ENCODE results near the gene ZNF385B.

Gene ZNF385B

GRCh38 chr2:179596018-179596417 lies 265.4 kb downstream of the ZNF385B start:
- DNase-seq (ENCODE audit: extremely low read depth, insufficient read length) = no peak
- no peak for TF ChIP-seq CTCF (IDR thresholded peaks at IDR 0.05; ENCODE audit: insufficient read depth, low read length, poor library complexity, severe bottlenecking)

GRCh38 chr2:179595284-179595683 lies 266.1 kb downstream of the ZNF385B start:
- DNase-seq (ENCODE audit: extremely low read depth, insufficient read length) = no peak
- no peak overlapping the region for H3K4me3 ChIP-seq (replicated peaks; ENCODE audit: low read depth, low read length)
- peak; percentile 11 for TF ChIP-seq CTCF (IDR thresholded peaks at IDR 0.05; ENCODE audit: insufficient read depth, low read length, poor library complexity, severe bottlenecking)
- H3K36me3 ChIP-seq (ENCODE audit: control insufficient read depth, insufficient read depth, low read length) = no peaks in the 10 kb centered on the region
- no peaks in the 10 kb centered on the region for H3K27me3 ChIP-seq (replicated peaks; ENCODE audit: control insufficient read depth, insufficient read depth, low read length)

More at GRCh38 chr2:179596018-179596417, 265.4 kb downstream of the ZNF385B start:
- Histone ChIP-seq H3K27me3 (replicated peaks; ENCODE audit: control insufficient read depth, insufficient read depth, low read length) (no peaks in the 10 kb centered on the region), H3K4me3 (replicated peaks; ENCODE audit: low read depth, low read length) (no peak overlapping the region), H3K36me3 (ENCODE audit: control insufficient read depth, insufficient read depth, low read length) (no peaks in the 10 kb centered on the region)

GRCh38 chr2:179594268-179595112 lies 266.9 kb downstream of the ZNF385B start:
- TF ChIP-seq CTCF (IDR thresholded peaks at IDR 0.05; ENCODE audit: insufficient read depth, low read length, poor library complexity, severe bottlenecking) = no peak
- Histone ChIP-seq H3K36me3 (ENCODE audit: control insufficient read depth, insufficient read depth, low read length) (no peaks in the 10 kb centered on the region), H3K4me3 (replicated peaks; ENCODE audit: low read depth, low read length) (no peak overlapping the region), H3K27me3 (replicated peaks; ENCODE audit: control insufficient read depth, insufficient read depth, low read length) (no peaks in the 10 kb centered on the region)
- DNase-seq (ENCODE audit: extremely low read depth, insufficient read length) = no peak

GRCh38 chr2:179593323-179593722 lies 268.1 kb downstream of the ZNF385B start:
- Histone ChIP-seq H3K4me3 (replicated peaks; ENCODE audit: low read depth, low read length) (no peak overlapping the region), H3K36me3 (ENCODE audit: control insufficient read depth, insufficient read depth, low read length) (no peaks in the 10 kb centered on the region), H3K27me3 (replicated peaks; ENCODE audit: control insufficient read depth, insufficient read depth, low read length) (no peaks in the 10 kb centered on the region)
- TF ChIP-seq CTCF (IDR thresholded peaks at IDR 0.05; ENCODE audit: insufficient read depth, low read length, poor library complexity, severe bottlenecking) = no peak
- DNase-seq (ENCODE audit: extremely low read depth, insufficient read length) = no peak

- TF ChIP-seq CTCF (IDR thresholded peaks at IDR 0.05; ENCODE audit: insufficient read depth, low read length, poor library complexity, severe bottlenecking) = no peak
- DNase-seq (ENCODE audit: extremely low read depth, insufficient read length) = no peak
- no peaks in the 10 kb centered on the region for H3K36me3 ChIP-seq (ENCODE audit: control insufficient read depth, insufficient read depth, low read length)
Observed at GRCh38 chr2:179592167-179592936, 269.1 kb downstream of the ZNF385B start.

More at GRCh38 chr2:179592167-179592936, 269.1 kb downstream of the ZNF385B start:
- H3K27me3 ChIP-seq (replicated peaks; ENCODE audit: control insufficient read depth, insufficient read depth, low read length) = no peaks in the 10 kb centered on the region
- no peak overlapping the region for H3K4me3 ChIP-seq (replicated peaks; ENCODE audit: low read depth, low read length)
